CD4-positive, alpha-beta T cell treated with Interleukin-2 at 100 ng/mL for 4 hours (primary cell): ENCODE data around the gene PARD6G.

Source experiments
- DNase-seq: peaks from one replicate; pipeline ENCODE4 v3.0.0-alpha.2; 2020; ENCODE audit warnings: low spot score

The PARD6G gene

GRCh38 chr18:80189531-80189865, 57.8 kb downstream of the PARD6G start:
- no peak for DNase-seq

- DNase-seq, result no peak
Measured at GRCh38 chr18:80188643-80189530, 58.4 kb downstream of the PARD6G start.

GRCh38 chr18:80187956-80188642, 59.2 kb downstream of the PARD6G start:
- no peak for DNase-seq

GRCh38 chr18:80185545-80185944, 61.8 kb downstream of the PARD6G start:
- DNase-seq, result no peak

GRCh38 chr18:80184243-80184772, 63.0 kb downstream of the PARD6G start:
- DNase-seq, result no peak

- no peak for DNase-seq
Measured at GRCh38 chr18:80183273-80184050, 63.9 kb downstream of the PARD6G start.

GRCh38 chr18:80182855-80183254, 64.5 kb downstream of the PARD6G start:
- DNase-seq, result no peak

- DNase-seq, result no peak
Measured at GRCh38 chr18:80181642-80182461, 65.5 kb downstream of the PARD6G start.

GRCh38 chr18:80180778-80181564, 66.3 kb downstream of the PARD6G start:
- DNase-seq, result no peak

GRCh38 chr18:80179857-80180558, 67.3 kb downstream of the PARD6G start:
- no peak for DNase-seq

GRCh38 chr18:80178935-80179818, 68.1 kb downstream of the PARD6G start:
- no peak for DNase-seq

- DNase-seq, result no peak
Measured at GRCh38 chr18:80177128-80177527, 70.2 kb downstream of the PARD6G start.

- DNase-seq, result no peak
Measured at GRCh38 chr18:80176334-80177073, 70.8 kb downstream of the PARD6G start.

- peak; percentile 81 for DNase-seq
Measured at GRCh38 chr18:80175451-80176204, 71.7 kb downstream of the PARD6G start.

GRCh38 chr18:80173060-80173459, 74.3 kb downstream of the PARD6G start:
- DNase-seq, result no peak

GRCh38 chr18:80172056-80172455, 75.3 kb downstream of the PARD6G start:
- DNase-seq, result peak; percentile 45

GRCh38 chr18:80171054-80171872, 76.1 kb downstream of the PARD6G start:
- peak; percentile 57 for DNase-seq
